GM18511 (cell line): Measurements from ENCODE around the gene LATS1.
A peak's percentile ranks its signal among the peaks of the same experiment; 100 is the strongest.
"Not testable (repeated sequence)": the region's sequence is repeated elsewhere in the genome, so short reads cannot be mapped to it uniquely, and the experiment has no call there.

ENCODE experiments used
- ATAC-seq: cut with Tn5 transposase; IDR thresholded peaks from one replicate; pipeline ENCODE4 v1.9.1; 2021; ENCODE audit warnings: mild to moderate bottlenecking, moderate library complexity; ENCODE audit not compliant: unreplicated experiment

The LATS1 gene

GRCh38 chr6:149680503-149680902, 37.4 kb downstream of the LATS1 start:
- peak; percentile 60 for ATAC-seq

GRCh38 chr6:149672265-149672664, 45.6 kb downstream of the LATS1 start:
- ATAC-seq, result not testable (repeated sequence)

DNA sequence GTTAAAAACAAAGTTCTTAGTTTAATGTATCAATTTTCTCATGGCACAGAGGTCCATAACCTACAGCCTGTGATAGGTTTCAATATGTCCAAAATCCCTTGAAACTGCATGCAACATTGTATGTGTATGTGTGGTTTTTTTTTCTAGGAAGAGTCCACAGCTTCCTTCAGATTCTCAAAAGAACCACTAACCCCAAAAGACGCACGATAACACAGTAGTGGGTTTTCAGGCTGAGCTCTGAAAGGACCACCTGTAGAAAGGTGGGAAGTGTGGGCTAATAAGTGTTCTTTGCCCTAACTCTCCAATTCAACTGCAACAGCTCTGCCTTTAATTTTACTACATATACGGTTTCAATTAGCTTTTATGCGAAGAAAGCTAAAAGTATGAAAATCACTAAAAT, 57.9 kb downstream of the LATS1 start:
- no peak for ATAC-seq

- ATAC-seq, result no peak
Observed at GRCh38 chr6:149657441-149657840, 60.5 kb downstream of the LATS1 start.

DNA sequence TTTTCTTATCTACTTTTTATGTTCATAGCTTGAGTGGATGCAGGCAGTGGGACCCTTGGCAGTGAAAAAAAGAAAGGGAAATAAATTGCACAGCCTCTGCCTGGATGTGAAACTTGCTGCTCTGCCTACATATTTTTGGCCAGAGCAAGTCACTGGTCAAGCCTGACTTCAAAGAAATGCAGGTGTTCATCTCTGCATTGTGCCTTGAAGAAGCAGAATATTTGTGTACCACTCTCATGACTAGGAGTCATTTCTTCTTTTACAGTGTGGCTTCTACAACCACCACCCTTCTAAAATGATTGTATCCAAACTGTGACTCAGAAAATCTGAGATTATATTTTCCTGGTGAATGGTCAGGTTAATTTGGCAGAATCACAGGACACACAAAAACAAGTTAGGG, 66.8 kb downstream of the LATS1 start:
- peak; percentile 38 for ATAC-seq

DNA sequence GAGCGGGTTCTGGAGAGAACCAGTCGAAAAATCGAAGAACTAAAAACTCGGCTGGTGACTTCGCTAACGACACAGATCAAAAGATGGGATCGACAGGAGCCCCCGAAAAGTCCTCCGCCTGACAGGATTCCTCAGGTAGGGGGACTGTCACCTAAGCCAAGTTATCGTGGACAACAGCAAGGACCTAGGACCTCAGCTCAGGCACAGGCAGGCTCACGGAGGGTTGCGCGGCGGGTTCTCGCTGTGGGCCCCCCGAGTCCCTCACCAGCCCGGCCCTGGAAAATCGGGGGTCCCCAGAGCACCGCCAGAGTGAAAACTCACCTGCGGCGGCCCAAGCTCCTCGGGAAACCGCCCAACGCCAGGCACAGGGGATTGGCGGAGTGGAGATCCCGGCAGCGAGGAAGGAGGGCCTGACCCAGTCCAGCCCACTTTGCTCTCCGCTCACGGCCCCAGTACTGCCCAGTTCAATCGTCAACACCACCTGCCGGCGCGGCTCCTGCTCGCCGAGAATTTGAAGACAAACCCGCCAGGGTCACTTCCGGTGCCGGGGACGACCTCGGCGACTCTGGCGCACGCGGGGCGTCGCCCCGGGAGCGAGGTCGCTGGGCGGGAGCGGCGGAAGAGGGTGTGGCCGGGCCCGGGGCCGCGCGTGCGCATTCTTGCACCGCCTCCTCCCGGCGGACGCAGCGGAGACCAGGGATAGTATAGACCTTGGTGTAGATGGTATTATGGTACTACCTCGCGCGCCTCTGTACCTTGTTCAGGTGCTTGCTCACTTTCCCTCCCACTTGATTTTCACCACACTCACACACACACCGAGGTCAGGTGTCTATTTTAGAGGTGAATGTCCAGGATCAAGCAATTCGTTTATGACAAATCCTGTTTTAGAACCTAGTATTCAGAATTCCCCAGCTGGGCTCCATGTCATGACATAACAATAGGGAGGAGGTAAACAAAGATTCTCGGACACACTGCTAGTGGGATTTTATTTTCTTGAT, 69.5 kb downstream of the LATS1 start, which contains the start of gene KATNA1:
Gene KATNA1 (minus strand): TSS at position 567 of the 998 bp plus-strand sequence. CDS start 10,167 bp downstream, outside the sequence.
- peak; percentile 90 for ATAC-seq

GRCh38 chr6:149646599-149646998, 71.3 kb downstream of the LATS1 start:
- ATAC-seq, result no peak

DNA sequence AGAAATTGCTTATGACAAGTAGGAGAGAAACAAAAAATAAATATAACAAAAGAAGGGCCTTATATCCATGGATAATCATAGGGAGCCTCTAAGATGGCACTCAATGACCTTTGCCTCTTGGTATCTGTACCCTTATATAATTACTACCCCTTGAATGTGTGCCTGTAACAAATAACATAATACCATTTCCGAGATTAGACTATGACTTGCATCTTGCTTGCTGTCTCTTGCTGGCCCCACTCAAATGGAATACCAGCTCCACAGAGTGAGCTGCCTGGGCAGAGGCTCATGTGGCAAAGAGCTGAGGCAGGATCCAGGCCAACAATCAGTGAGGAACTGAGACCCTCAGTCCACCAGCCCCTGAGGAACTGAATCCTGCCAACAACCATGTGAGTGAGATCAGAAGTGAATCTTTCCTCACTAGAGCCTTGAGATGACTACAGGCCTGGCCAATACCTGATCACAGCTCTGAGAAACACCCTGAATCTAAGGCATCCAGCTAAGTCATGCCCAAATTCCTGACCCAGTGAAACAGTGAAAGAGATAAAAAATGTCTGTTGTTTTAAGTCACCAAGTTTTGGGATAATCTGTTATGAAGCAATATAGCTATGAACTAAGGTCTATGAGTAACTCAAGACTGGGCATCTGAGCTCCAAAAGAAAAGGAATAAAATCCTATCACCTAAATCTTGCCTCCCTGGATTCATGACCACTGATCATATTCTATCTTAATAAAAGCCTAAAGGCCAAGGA, 74.9 kb downstream of the LATS1 start:
- no peak for ATAC-seq

DNA sequence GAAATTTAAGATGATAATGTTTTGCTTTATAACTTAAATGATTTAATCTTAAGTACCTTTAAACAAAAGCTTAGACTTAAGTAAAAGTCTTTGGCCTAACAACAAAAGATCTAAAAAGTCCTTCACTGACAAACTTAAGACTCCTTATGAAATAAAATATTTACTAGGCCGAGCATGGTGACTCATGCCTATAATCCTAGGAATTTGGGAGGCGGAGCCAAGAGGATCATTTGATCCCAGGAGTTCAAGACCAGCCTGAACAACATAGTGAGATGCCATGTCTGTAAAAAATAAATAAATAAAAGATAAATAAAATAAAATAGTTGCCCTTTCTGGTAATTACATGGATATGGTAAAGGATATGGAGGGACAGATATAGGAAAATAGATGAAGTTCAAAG, 81.8 kb downstream of the LATS1 start:
- no peak for ATAC-seq

- no peak for ATAC-seq
Observed at GRCh38 chr6:149634315-149634714, 83.6 kb downstream of the LATS1 start.

- peak; percentile 93 for ATAC-seq
Observed at GRCh38 chr6:149628875-149629510, 88.9 kb downstream of the LATS1 start.

GRCh38 chr6:149627672-149628071, 90.2 kb downstream of the LATS1 start:
- ATAC-seq, result no peak

DNA sequence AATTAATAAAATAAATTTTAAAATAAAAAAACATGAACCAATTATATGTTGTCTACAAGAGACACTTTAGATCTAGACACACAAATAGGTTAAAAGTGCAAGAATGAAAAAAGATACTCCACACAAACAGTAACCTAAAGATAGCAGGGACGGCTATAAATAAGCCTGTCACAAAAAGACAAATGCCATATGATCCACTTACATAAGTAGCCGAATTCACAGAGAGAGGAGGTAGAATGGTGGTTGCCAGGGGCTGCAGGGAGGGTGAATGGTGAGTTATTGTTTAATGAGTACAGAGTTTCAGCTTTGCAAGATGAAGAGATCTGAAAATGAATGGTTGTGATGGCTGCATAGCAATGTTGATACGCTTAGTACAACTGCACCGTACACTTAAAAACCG, 102.1 kb downstream of the LATS1 start:
- ATAC-seq, result no peak

- ATAC-seq, result no peak
Observed at GRCh38 chr6:149614337-149614736, 103.6 kb downstream of the LATS1 start.

- no peak for ATAC-seq
Observed at GRCh38 chr6:149608381-149608982, 109.4 kb downstream of the LATS1 start.
